HEK293 (cell line): ENCODE measurements around the gene WDR11.

Experiments used
- CTCF ChIA-PET: fragments of 350-600 bp; formaldehyde crosslinking; extraction: SDS; loops from one replicate; lab custom pipeline; 2021; ENCODE audit warnings: antibody characterized with exemption; lab: Yijun Ruan, JAX
- POLR2A ChIA-PET: fragments of 300-600 bp; formaldehyde crosslinking; extraction: SDS; loops from one replicate; lab custom pipeline; 2020; ENCODE audit warnings: antibody characterized with exemption, inconsistent platforms; lab: Yijun Ruan, JAX
- H3K27ac ChIP-seq: fragments of 200-500 bp; sonication (Bioruptor generic); 2 replicates; pipeline ENCODE4 v1.5.1; 2014; ENCODE audit warnings: low read depth, low read length, control low read depth, inconsistent platforms; ENCODE audit errors: extremely low read depth
- H3K36me3 ChIP-seq, 2 experiments: fragments of 200-500 bp in 1 of 2; sonication (Bioruptor generic) in 1 of 2; 1 replicate in 1 of 2; 2 replicates in 1 of 2; pipeline ENCODE4 v1.5.1; 2014 to 2017; ENCODE audit warnings: inconsistent platforms in 2 of 2, low read length in 2 of 2; ENCODE audit not compliant: control insufficient read depth in 2 of 2, insufficient read depth in 1 of 2
- H3K4me1 ChIP-seq: fragments of 200-500 bp; sonication (Bioruptor generic); 2 replicates; pipeline ENCODE4 v1.5.1; 2014; ENCODE audit warnings: mild to moderate bottlenecking, low read length, inconsistent platforms; ENCODE audit not compliant: control insufficient read depth, insufficient read depth
- H3K4me3 ChIP-seq: 2 replicates; pipeline ENCODE4 v1.5.1; 2011; ENCODE audit warnings: low read depth, mild to moderate bottlenecking, control low read depth, low read length, moderate library complexity
- H3K9me3 ChIP-seq: fragments of 200-500 bp; sonication (Bioruptor generic); 2 replicates; pipeline ENCODE4 v1.5.1; 2014; ENCODE audit warnings: low read depth, low read length, inconsistent platforms; ENCODE audit not compliant: control insufficient read depth, insufficient read depth
- FEZF1 ChIP-seq: fragments of 450-650 bp; formaldehyde crosslinking; IDR thresholded peaks from 2 replicates; pipeline ENCODE4 v1.5.1; 2016; ENCODE audit warnings: missing biosample characterization, missing genetic modification characterization
- KLF16 ChIP-seq: fragments of 450-650 bp; formaldehyde crosslinking; IDR thresholded peaks from 2 replicates; pipeline ENCODE4 v1.5.1; 2017; ENCODE audit warnings: missing biosample characterization, missing genetic modification characterization
- KLF17 ChIP-seq: fragments of 450-650 bp; formaldehyde crosslinking; IDR thresholded peaks from 2 replicates; pipeline ENCODE4 v1.5.1; 2016; ENCODE audit warnings: missing biosample characterization, missing genetic modification characterization
- KLF9 ChIP-seq: fragments of 450-650 bp; formaldehyde crosslinking; IDR thresholded peaks from 2 replicates; pipeline ENCODE4 v1.5.1; 2016; ENCODE audit warnings: missing biosample characterization, missing genetic modification characterization, low read depth
- ZNF10 ChIP-seq: fragments of 450-650 bp; formaldehyde crosslinking; IDR thresholded peaks from 2 replicates; pipeline ENCODE4 v1.5.1; 2017; ENCODE audit warnings: missing biosample characterization, missing genetic modification characterization
- ZNF157 ChIP-seq: fragments of 450-650 bp; formaldehyde crosslinking; IDR thresholded peaks from 2 replicates; pipeline ENCODE4 v1.5.1; 2016; ENCODE audit warnings: missing biosample characterization, missing genetic modification characterization
- ZNF19 ChIP-seq: fragments of 450-650 bp; formaldehyde crosslinking; IDR thresholded peaks from 2 replicates; pipeline ENCODE4; 2016; ENCODE audit warnings: missing biosample characterization, missing genetic modification characterization, low read depth
- ZNF202 ChIP-seq: fragments of 450-650 bp; formaldehyde crosslinking; IDR thresholded peaks from 2 replicates; pipeline ENCODE4 v1.5.1; 2016; ENCODE audit warnings: missing biosample characterization, missing genetic modification characterization, borderline replicate concordance
- ZNF274 ChIP-seq, 2 experiments: fragments of 200-500 bp in 1 of 2; fragments of 450-650 bp in 1 of 2; sonication (Bioruptor generic) in 1 of 2; formaldehyde crosslinking in 1 of 2; IDR thresholded peaks; 2 replicates each; pipeline versions ENCODE4 v1.5.1 to v1.6.1; 2014 to 2016; ENCODE audit warnings: borderline replicate concordance in 1 of 2, inconsistent platforms in 1 of 2, low read length in 1 of 2, missing biosample characterization in 1 of 2, missing genetic modification characterization in 1 of 2
- ZNF280D ChIP-seq: fragments of 450-650 bp; formaldehyde crosslinking; IDR thresholded peaks from 2 replicates; pipeline ENCODE4 v1.5.1; 2016; ENCODE audit warnings: missing biosample characterization, missing genetic modification characterization
- ZNF302 ChIP-seq: fragments of 450-650 bp; formaldehyde crosslinking; IDR thresholded peaks from 2 replicates; pipeline ENCODE4 v1.5.1; 2016; ENCODE audit warnings: missing biosample characterization, missing genetic modification characterization, low read depth
- ZNF433 ChIP-seq: fragments of 450-650 bp; formaldehyde crosslinking; IDR thresholded peaks from 2 replicates; pipeline ENCODE4 v1.5.1; 2016; ENCODE audit warnings: missing biosample characterization, missing genetic modification characterization, low read depth
- ZNF501 ChIP-seq: fragments of 450-650 bp; formaldehyde crosslinking; IDR thresholded peaks from 2 replicates; pipeline ENCODE4 v1.5.1; 2016; ENCODE audit warnings: missing biosample characterization, missing genetic modification characterization
- ZNF585B ChIP-seq: fragments of 450-650 bp; formaldehyde crosslinking; IDR thresholded peaks from 2 replicates; pipeline ENCODE4 v1.5.1; 2016; ENCODE audit warnings: missing biosample characterization, missing genetic modification characterization
- ZNF792 ChIP-seq: fragments of 450-650 bp; formaldehyde crosslinking; IDR thresholded peaks from 2 replicates; pipeline ENCODE4 v1.5.1; 2016; ENCODE audit warnings: missing biosample characterization, missing genetic modification characterization
- ZSCAN16 ChIP-seq: fragments of 450-650 bp; formaldehyde crosslinking; IDR thresholded peaks from 2 replicates; pipeline ENCODE4 v1.5.1; 2016; ENCODE audit warnings: missing biosample characterization, missing genetic modification characterization
- TF ChIP-seq, protein P1 (sequence below): fragments of 450-650 bp; formaldehyde crosslinking; IDR thresholded peaks from 2 replicates; pipeline ENCODE4 v1.5.1; 2017; ENCODE audit warnings: missing biosample characterization, missing genetic modification characterization
- TF ChIP-seq, protein P2 (sequence below): fragments of 450-650 bp; formaldehyde crosslinking; IDR thresholded peaks from 2 replicates; pipeline ENCODE4 v1.5.1; 2016; ENCODE audit warnings: missing biosample characterization, missing genetic modification characterization
- TF ChIP-seq, protein P3 (sequence below): fragments of 450-650 bp; formaldehyde crosslinking; IDR thresholded peaks from 2 replicates; pipeline ENCODE4 v1.5.1; 2016; ENCODE audit warnings: missing biosample characterization, missing genetic modification characterization

WDR11 gene

GRCh38 chr10:120861178-120861855, 10.2 kb downstream of the WDR11 start:
- TF ChIP-seq, protein P1, sequence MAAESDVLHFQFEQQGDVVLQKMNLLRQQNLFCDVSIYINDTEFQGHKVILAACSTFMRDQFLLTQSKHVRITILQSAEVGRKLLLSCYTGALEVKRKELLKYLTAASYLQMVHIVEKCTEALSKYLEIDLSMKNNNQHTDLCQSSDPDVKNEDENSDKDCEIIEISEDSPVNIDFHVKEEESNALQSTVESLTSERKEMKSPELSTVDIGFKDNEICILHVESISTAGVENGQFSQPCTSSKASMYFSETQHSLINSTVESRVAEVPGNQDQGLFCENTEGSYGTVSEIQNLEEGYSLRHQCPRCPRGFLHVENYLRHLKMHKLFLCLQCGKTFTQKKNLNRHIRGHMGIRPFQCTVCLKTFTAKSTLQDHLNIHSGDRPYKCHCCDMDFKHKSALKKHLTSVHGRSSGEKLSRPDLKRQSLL, result no peak
- no peak for TF ChIP-seq ZNF433 (tag by site-specific recombination)
- no peak for TF ChIP-seq ZSCAN16 (tag by site-specific recombination)
- no peak for TF ChIP-seq ZNF202 (tag by site-specific recombination)
- no peak for TF ChIP-seq ZNF19 (tag by site-specific recombination)
- no peak for TF ChIP-seq ZNF10 (tag by site-specific recombination)
- TF ChIP-seq ZNF792 (tag by site-specific recombination), result no peak
- no peak for TF ChIP-seq ZNF157 (tag by site-specific recombination)
- no peak for TF ChIP-seq ZNF274 (IDR thresholded peaks at IDR 0.05; ENCODE audit: low read length)
- no peak for TF ChIP-seq ZNF274 (tag by site-specific recombination; IDR thresholded peaks at IDR 0.05; ENCODE audit: borderline replicate concordance)
- no peak for TF ChIP-seq KLF9 (tag by site-specific recombination)
- no peak for TF ChIP-seq ZNF302 (tag by site-specific recombination)
- TF ChIP-seq FEZF1 (tag by site-specific recombination), result no peak
- TF ChIP-seq ZNF501 (tag by site-specific recombination), result no peak
- TF ChIP-seq, protein P2, sequence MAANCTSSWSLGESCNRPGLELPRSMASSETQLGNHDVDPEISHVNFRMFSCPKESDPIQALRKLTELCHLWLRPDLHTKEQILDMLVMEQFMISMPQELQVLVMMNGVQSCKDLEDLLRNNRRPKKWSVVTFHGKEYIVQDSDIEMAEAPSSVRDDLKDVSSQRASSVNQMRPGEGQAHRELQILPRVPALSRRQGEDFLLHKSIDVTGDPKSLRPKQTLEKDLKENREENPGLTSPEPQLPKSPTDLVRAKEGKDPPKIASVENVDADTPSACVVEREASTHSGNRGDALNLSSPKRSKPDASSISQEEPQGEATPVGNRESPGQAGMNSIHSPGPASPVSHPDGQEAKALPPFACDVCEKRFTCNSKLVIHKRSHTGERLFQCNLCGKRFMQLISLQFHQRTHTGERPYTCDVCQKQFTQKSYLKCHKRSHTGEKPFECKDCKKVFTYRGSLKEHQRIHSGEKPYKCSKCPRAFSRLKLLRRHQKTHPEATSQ (tag by site-specific recombination), result no peak
- TF ChIP-seq KLF17 (tag by site-specific recombination), result no peak
- TF ChIP-seq ZNF280D (tag by site-specific recombination), result no peak
- TF ChIP-seq, protein P3, sequence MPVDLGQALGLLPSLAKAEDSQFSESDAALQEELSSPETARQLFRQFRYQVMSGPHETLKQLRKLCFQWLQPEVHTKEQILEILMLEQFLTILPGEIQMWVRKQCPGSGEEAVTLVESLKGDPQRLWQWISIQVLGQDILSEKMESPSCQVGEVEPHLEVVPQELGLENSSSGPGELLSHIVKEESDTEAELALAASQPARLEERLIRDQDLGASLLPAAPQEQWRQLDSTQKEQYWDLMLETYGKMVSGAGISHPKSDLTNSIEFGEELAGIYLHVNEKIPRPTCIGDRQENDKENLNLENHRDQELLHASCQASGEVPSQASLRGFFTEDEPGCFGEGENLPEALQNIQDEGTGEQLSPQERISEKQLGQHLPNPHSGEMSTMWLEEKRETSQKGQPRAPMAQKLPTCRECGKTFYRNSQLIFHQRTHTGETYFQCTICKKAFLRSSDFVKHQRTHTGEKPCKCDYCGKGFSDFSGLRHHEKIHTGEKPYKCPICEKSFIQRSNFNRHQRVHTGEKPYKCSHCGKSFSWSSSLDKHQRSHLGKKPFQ (tag by site-specific recombination), result no peak
- no peak for TF ChIP-seq KLF16 (tag by site-specific recombination)
- no peak for TF ChIP-seq ZNF585B (tag by site-specific recombination)
- TF ChIP-seq, all 188 proteins: peak for 0
- Histone ChIP-seq H3K27ac (no peak overlapping the region), H3K4me3 (no peak overlapping the region), H3K9me3 (no peaks in the 10 kb centered on the region), H3K4me1 (no peaks in the 10 kb centered on the region), H3K36me3 (peaks cover 53 to 55% of the 10 kb centered on the region in 2 experiments)
- ChIA-PET POLR2A (interaction anchor here (0.6 to 2.1 kb wide), 2 partner anchors 10 to 1522 kb away, joined by 3 to 4 read pairs; partner anchors contain the start of gene WDR11), CTCF (no interaction called here)
